Activated CD4-positive, alpha-beta T cell treated with anti-CD3 and anti-CD28 coated beads, Interleukin-2, amount 50 U/mL, for 24 hours (primary cell): Measurements from ENCODE around the gene TXNDC16.

Experiments
- DNase-seq, 2 donors: peaks; one replicate each; pipeline ENCODE4 v3.0.0-alpha.2; 2020; ENCODE audit warnings: low read depth in 1 of 2, low spot score in 1 of 2

Gene TXNDC16

DNA sequence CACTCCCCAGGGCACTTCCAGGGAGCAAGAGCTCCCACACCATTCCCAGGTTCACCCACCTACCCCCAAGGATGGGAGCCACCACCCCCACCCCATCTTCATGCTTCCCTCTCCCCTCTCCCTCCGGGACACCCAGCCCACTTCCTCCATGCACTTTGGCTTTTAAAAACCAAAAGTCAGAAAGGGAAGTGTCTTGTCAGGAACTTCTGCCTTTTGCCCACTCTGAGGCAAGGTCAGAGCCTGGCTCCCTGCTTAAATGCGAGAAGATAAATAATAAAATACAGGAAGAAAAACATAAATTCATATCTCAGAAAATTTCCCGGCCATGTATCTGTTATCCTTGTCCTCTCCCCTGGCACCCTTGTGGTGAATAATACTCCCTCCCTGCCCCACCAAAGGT, 156.6 kb downstream of the TXNDC16 start:
- no peak for DNase-seq

DNA sequence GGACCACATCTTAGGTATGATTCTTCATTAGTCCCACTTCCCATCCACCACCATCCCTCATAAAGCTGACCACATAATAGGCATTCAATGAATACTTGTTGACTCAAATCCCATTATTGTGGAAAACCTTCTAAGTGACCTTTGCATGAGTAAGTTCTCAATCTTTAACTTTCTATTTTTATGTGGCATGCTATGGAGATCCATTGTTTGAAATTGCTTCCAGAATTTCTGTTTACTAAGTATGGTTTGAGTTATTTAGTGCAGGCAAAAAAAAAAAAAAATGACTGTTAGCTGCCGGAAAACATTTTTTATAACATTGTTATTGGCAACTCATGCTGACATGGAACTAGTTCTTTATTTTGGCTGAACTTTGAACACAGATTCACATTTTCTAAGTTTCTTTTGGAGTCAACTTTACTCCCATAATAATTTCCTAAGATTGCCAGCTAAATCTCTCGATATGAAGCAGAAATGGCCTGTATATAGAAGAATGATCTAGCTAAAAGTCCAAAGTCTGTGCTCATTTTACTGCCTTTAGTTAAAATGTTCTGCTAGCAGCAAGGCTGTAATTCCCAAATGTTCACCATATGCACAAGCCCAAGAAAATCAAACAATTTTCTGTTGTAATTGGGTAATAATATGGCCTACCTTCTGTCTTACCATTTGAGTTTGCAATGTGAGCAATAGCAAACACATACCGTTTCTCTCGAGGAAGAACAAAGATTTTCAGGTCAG, 160.3 kb downstream of the TXNDC16 start:
- no peak for DNase-seq
